Stimulated activated CD8-positive, alpha-beta memory T cell treated with anti-CD3 and anti-CD28 coated beads, Interleukin-4, amount 100 ng/mL, for 4 hours (primary cell): ENCODE results near the gene WDR38.

Experiments
- DNase-seq, 2 donors: peaks; one replicate each; pipeline ENCODE4 v3.0.0-alpha.2; 2020; ENCODE audit warnings: low read depth in 2 of 2, low spot score in 1 of 2

The WDR38 gene, protein sequence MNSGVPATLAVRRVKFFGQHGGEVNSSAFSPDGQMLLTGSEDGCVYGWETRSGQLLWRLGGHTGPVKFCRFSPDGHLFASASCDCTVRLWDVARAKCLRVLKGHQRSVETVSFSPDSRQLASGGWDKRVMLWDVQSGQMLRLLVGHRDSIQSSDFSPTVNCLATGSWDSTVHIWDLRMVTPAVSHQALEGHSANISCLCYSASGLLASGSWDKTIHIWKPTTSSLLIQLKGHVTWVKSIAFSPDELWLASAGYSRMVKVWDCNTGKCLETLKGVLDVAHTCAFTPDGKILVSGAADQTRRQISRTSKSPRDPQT

GRCh38 chr9:124852829-124853531 is at the start of gene WDR38:
Gene WDR38 (plus strand): TSS chr9:124853460. CDS start chr9:124853532, 72 bp downstream.
- peak in 1 of 2 donors; percentile 64 for DNase-seq

DNA sequence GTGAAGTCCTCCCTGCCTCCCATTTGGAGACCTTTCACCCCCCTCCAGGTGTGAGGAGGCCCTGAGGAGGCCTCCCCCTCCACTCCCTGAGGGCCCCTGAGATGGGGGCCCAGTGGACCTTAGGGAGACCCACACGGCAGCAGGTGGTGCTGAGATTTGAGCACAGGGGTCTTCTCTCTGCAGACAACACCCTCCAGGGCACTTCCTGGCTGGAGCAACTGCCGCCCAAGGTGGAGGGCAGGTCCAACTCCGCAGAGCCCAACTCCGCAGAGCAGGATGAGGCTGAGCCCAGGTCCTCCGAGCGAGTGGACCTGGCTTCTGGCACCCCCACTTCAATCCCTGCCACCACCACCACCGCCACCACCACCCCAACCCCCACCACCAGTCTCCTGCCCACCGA is 49.3 kb upstream of the WDR38 start:
- no peak for DNase-seq

DNA sequence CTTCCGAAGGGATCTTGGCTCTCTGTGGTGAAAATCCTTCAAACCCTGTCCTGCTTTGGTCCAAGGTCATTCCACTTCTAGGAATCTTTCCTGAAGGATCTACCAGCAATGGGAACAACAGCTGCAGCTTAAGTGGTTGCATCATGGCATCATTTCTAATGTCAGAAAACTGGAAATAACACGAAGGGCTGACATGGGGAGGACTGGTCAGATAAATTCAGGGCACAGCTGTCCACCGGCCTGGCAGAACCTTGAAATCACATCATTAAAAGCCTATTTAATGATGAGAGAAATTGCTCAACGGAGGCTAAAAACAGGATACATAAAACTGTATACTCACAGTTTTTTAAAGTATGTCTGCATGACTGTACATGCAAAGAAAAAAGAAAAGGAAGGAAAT is 48.1 kb upstream of the WDR38 start:
- DNase-seq = no peak

DNA sequence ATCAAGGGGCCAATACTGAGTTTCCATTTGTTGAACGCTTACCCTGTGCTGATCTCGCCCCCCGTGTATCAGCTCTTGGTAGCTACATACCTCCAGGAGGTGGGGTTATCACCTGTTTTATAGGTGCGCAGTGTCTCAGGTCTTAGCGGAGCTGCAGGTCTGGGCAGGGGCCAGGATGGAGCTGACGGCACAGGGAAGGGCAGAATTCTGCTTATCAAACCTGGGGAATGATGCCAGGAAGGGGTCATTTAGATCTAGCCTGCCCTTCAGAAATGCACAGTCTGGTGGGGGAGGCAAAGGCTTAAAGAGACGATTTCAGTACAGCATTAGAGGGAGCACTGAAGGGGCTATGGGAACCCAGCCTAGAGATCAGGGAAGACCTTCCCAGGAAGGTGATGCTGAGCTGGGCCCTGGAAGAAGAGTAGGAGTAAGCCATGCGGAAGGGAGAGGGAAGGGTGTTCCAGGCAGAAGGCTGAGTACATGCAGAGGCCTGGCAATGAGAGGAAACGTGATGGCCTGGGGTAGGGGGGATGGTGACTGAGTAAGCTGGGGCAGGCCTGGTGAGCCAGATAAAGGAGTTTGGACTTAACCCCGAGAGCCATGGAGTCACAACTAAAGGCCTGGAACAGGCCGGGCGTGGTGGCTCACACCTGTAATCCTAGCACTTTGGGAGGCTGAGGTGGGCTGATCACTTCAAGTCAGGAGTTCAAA is 44.9 kb upstream of the WDR38 start:
- DNase-seq = no peak

- DNase-seq = no peak
Observed at GRCh38 chr9:124809211-124809610, 44.0 kb upstream of the WDR38 start.

DNA sequence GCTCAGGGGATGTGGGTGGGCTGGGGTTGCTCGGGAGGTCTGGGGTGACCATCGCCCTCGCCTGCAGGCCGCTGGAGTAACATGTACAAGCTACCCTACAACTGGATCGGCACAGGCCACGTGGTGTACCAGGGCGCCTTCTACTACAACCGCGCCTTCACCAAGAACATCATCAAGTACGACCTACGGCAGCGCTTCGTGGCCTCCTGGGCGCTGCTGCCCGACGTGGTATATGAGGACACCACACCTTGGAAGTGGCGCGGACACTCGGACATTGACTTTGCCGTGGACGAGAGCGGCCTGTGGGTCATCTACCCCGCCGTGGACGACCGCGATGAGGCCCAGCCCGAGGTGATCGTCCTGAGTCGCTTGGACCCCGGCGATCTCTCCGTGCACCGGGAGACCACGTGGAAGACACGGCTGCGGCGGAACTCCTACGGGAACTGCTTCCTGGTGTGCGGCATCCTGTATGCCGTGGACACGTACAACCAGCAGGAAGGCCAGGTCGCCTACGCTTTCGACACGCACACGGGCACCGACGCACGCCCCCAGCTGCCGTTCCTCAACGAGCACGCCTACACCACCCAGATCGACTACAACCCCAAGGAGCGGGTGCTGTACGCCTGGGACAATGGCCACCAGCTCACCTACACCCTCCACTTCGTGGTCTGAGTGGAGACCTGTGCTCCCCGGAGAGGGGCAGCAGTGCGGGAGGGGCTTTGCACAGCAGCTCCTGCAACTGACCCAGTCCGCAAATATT is 43.3 kb upstream of the WDR38 start:
- DNase-seq = no peak

DNA sequence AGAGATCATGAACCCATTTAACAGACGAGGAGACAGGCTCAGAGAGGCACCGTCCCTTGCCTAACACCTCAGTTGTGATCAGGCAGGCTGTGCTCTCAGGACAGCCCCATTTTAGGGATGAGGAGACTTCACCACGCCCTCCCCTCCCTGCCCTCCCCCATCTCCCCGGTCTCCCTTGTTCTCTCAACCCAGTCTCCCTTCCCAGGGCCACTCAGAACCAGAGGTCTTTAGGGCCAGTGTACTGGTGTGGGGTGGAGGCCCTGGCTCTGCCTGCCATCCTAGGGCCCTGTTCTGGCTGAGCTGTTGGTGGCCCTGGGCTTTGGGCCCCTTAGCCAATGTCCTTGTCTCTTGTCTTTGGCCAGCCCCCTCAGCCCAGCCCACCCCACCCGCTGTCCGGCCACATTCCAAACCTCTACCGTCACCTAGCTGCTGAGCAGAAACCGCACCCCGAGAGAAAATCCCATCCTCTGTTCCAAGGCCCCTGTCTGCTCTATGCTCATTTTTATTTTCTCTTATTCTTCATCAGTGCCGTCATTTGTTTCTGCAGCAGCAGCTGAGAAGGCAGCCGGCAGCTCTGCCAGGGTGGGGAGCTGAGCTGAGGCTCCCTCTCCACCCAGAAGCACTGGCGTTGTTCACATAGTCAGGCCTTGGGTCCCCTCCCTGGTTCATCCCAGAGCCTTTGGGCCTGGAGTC is 42.5 kb upstream of the WDR38 start:
- DNase-seq = no peak

- DNase-seq = no peak
Observed at GRCh38 chr9:124812441-124812876, 40.8 kb upstream of the WDR38 start.

DNA sequence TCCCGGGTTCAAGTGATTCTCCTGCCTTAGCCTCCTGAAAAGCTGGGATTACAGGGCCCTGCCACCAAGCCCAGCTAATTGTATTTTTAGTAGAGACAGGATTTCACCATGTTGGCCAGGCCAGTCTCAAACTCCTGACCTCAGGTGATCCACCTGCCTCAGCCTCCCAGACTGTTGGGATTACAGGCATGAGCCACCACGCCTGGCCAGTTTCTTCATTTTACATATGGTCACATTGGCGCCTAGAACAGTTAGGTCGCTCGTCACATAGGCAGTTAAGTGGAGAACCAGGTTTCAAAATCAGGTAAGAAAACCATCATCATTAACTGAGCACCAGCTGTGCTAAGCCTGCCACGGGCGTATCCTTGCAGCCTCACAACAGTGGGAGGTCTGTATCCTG is 40.2 kb upstream of the WDR38 start:
- DNase-seq = no peak

GRCh38 chr9:124813501-124814163 is 39.6 kb upstream of the WDR38 start:
- no peak for DNase-seq

DNA sequence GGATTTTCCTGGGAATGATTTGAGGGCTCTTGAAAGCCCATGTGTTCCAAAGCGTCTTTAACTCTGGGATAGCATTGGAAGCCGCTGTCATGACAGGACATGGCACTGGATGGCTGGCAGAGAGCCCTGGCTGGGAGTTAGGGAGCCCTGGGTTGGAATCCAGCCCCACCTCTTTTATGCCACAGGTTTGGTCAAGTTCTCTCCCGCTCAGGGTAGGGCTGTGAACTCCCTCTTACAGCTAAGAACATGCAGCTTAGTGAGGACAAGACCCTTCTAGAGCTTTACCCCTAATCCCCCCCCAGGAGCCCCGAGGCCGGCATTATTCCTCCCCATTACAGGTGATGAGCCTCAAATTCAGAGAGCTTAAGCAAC is 39.1 kb upstream of the WDR38 start:
- no peak for DNase-seq

DNA sequence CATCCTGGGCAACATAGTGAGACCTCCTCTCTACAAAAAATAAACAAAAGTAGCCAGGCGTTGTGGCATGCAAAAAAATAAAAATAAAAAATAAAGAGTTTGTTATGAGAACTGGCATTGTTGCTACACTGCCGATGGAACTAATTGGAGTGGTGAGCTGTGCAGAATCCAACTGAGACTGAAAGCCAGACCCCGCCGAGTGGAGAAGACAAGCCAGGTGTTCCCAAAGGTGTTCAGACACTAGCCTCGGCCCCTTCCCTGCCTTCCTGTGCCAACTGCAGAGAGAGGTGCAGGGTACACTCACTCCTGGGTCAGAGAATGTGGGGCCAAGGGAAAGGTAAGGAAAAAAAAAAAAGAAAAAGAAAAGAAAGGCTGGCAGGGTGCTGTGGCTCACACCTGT is 37.7 kb upstream of the WDR38 start:
- no peak for DNase-seq

- no peak for DNase-seq
Observed at GRCh38 chr9:124818431-124819281, 34.6 kb upstream of the WDR38 start.

- no peak for DNase-seq
Observed at GRCh38 chr9:124820698-124821623, 32.3 kb upstream of the WDR38 start.

DNA sequence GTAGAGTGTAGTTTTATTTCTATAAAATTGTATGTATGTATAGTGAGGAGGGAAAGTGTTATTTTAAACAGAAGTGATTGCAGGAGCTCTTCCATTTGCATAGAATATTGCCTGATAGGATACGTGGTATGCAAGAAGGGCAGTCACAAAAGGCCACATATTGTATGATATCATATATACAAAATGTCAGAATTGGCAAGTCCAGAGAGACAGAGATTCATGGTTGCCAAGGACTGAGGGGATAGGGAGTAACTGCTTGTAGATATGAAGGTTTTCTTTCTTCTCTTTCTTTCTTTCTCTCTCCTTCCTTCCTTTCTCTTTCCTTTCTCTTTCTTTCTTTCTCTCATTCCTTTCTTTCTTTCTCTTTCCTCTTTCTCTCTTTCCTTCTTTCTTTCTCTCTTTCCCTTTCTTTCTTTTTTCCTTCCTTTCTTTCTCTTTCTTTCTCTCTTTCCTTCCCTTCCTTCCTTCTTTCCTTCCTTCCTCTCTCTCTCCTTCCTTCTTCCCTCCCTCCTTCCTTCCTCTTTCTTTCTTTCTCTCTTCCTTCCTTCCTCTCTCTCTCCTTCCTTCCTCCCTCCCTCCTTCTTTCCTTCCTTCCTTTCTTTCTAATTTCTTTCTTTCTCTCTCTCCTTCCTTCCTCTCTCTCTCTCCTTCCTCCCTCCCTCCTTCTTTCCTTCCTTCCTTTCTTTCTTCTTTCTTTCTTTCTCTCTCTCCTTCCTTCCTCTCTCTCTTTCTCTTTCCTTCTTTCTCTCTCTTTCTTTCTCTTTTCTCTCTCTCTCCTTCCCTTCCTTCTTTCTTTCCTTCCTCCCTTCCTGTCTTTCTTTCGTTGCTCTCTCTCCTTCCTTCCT is 24.5 kb upstream of the WDR38 start:
- no peak for DNase-seq

- DNase-seq = no peak
Observed at GRCh38 chr9:124829334-124829669, 24.0 kb upstream of the WDR38 start.

DNA sequence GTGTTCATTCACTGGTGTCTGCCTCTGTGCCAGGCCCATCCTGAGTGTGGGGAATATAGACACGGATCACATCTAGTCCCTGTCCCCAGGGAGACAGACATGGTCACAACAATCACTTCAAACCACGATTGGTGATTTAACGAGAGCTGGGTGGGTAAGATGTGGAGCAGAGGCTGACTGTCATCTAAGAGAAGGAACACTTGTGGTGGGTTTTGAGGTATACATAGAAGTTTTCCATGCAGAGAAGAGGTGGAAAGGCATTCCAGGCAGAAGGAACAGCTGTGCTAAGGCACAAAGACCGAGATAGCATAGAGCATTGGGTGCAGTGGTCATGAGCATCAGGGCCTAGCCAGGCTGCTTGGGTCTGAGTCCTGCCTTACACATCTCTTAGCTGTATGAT is 22.7 kb upstream of the WDR38 start:
- no peak for DNase-seq
